Measurements from ENCODE around the gene CTBP2. TPM values are rescaled to one million over a fixed set of nuclear protein-coding genes. Genes with fewer than 3 reads are reported as not detected.
A peak's percentile ranks its signal among the peaks of the same experiment; 100 is the strongest.

Gene CTBP2
- total RNA-seq (2014; rRNA removed; shearing (Covaris generic)): 58.2 and 69.8 TPM in 2 replicates

- peak; percentile 41 for DNase-seq (ENCODE audit: low spot score)
Observed at GRCh38 chr10:125159932-125160855, at the start of gene CTBP2. TSS of gene CTBP2 (minus strand) at chr10:125160563.

GRCh38 chr10:125209591-125210355 lies 49.4 kb upstream of the CTBP2 start:
- no peak for DNase-seq (ENCODE audit: low spot score)

- no peak for DNase-seq (ENCODE audit: low spot score)
Observed at GRCh38 chr10:125208854-125209565, 48.6 kb upstream of the CTBP2 start.

- DNase-seq (ENCODE audit: low spot score): no peak
Observed at GRCh38 chr10:125206623-125207022, 46.3 kb upstream of the CTBP2 start.

GRCh38 chr10:125205431-125205830 lies 45.1 kb upstream of the CTBP2 start:
- no peak for DNase-seq (ENCODE audit: low spot score)

GRCh38 chr10:125204400-125204799 lies 44.0 kb upstream of the CTBP2 start:
- DNase-seq (ENCODE audit: low spot score): no peak

- no peak for DNase-seq (ENCODE audit: low spot score)
Observed at GRCh38 chr10:125203186-125203800, 42.9 kb upstream of the CTBP2 start.

- DNase-seq (ENCODE audit: low spot score): no peak
Observed at GRCh38 chr10:125201791-125202622, 41.6 kb upstream of the CTBP2 start.

- DNase-seq (ENCODE audit: low spot score): peak; percentile 54
Observed at GRCh38 chr10:125201108-125201524, 40.8 kb upstream of the CTBP2 start.

GRCh38 chr10:125200396-125200795 lies 40.0 kb upstream of the CTBP2 start:
- no peak for DNase-seq (ENCODE audit: low spot score)

GRCh38 chr10:125199270-125199669 lies 38.9 kb upstream of the CTBP2 start:
- DNase-seq (ENCODE audit: low spot score): no peak

GRCh38 chr10:125194814-125195213 lies 34.5 kb upstream of the CTBP2 start:
- DNase-seq (ENCODE audit: low spot score): no peak

- DNase-seq (ENCODE audit: low spot score): no peak
Observed at GRCh38 chr10:125193306-125193877, 33.0 kb upstream of the CTBP2 start.

GRCh38 chr10:125192620-125193019 lies 32.3 kb upstream of the CTBP2 start:
- no peak for DNase-seq (ENCODE audit: low spot score)

- no peak for DNase-seq (ENCODE audit: low spot score)
Observed at GRCh38 chr10:125192005-125192404, 31.6 kb upstream of the CTBP2 start.

- no peak for DNase-seq (ENCODE audit: low spot score)
Observed at GRCh38 chr10:125190946-125191345, 30.6 kb upstream of the CTBP2 start.

- DNase-seq (ENCODE audit: low spot score): no peak
Observed at GRCh38 chr10:125190414-125190813, 30.1 kb upstream of the CTBP2 start.

- no peak for DNase-seq (ENCODE audit: low spot score)
Observed at GRCh38 chr10:125189162-125189561, 28.8 kb upstream of the CTBP2 start.

- DNase-seq (ENCODE audit: low spot score): no peak
Observed at GRCh38 chr10:125187238-125188194, 27.2 kb upstream of the CTBP2 start.

Data from H4 (cell line).